Stimulated activated effector memory CD8-positive, alpha-beta T cell treated with anti-CD3 and anti-CD28 coated beads, Interleukin-12 subunit alpha, Interleukin-12 subunit beta, amount 100 ng/mL, for 72 hours (primary cell): ENCODE measurements around the gene BASP1.

ENCODE experiments used
- ATAC-seq: fragments of 150-1000 bp; cut with Tn5 transposase; 2 replicates; pipeline ENCODE4 v1.10.0; 2021
- DNase-seq, 2 donors: peaks; one replicate each; pipeline ENCODE4 v3.0.0; 2021 to 2022; ENCODE audit warnings: low spot score in 2 of 2
- H3K27ac Mint-ChIP-seq: one replicate; pipeline ENCODE4 v1.8.0; 2022; ENCODE audit warnings: mild to moderate bottlenecking, mixed read lengths
- H3K36me3 Mint-ChIP-seq: one replicate; pipeline ENCODE4 v1.8.0; 2022; ENCODE audit warnings: mild to moderate bottlenecking, mixed read lengths
- H3K4me1 Mint-ChIP-seq: one replicate; pipeline ENCODE4 v1.8.0; 2022; ENCODE audit warnings: mixed read lengths
- H3K4me3 Mint-ChIP-seq: one replicate; pipeline ENCODE4 v1.8.0; 2022; ENCODE audit warnings: mild to moderate bottlenecking, mixed read lengths
- H3K9me3 Mint-ChIP-seq: one replicate; pipeline ENCODE4 v1.8.0; 2022; ENCODE audit warnings: mixed read lengths

The BASP1 gene

DNA sequence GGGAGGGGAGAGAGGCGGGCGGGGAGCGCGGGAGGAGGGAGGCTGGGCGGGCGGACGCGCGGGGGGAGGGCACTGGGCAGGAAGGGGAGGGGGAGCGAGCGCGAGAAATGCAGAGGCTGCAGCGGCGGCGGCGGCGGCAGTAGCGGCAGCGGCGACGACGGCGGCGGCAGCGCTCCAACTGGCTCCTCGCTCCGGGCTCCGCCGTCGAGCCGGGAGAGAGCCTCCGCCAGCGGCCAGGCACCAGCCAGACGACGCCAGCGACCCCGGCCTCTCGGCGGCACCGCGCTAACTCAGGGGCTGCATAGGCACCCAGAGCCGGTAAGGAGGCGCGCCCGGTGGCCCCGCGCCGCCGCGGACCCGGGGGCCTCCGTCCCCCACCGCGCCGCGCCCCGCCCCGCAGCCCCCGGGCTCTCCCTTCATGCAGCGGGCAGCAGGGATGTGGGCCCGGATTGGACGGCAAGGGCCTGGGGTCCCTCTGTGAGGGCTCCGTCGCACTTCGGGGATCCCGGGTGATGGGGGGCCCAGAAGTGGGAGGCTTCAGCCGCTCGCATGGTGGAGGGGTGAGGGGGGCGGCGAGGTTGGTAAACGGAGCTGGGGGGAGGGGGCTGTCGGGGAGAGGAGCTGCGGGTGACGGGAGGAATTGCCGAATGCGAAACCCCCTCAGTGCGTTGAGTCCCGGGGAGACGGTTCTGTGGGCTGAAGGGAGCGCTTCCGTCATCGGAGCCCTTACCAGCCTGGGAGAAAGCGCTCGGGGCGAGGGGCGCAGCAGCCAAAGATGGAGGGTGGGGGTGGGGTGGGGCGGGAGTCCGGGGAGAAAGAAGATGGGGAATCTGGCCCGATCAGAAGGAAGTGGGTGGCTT lies at the start of gene BASP1:
BASP1 (plus strand) TSS at position 139 of the 860 bp plus-strand sequence. CDS start 57,586 bp downstream, outside the sequence.
- DNase-seq (no peak), ATAC-seq (no peak)

GRCh38 chr5:17169507-17169906 lies 47.9 kb upstream of the BASP1 start:
- H3K27ac Mint-ChIP-seq, result no peak overlapping the region
- DNase-seq (no peak), ATAC-seq (no peak)
- H3K9me3 Mint-ChIP-seq, result peaks cover 4% of the 10 kb centered on the region
- H3K36me3 Mint-ChIP-seq, result no peaks in the 10 kb centered on the region
- H3K4me3 Mint-ChIP-seq, result no peak overlapping the region
- no peaks in the 10 kb centered on the region for H3K4me1 Mint-ChIP-seq

More for the DNA sequence above, at the start of gene BASP1:
- Mint-ChIP-seq H3K27ac (no peak within 1 kb of the TSS), H3K9me3 (no peaks in the 10 kb centered on the region), H3K4me1 (peaks cover 6% of the 10 kb centered on the region), H3K4me3 (peak within 1 kb of the TSS; percentile 41), H3K36me3 (peaks cover 6% of the 10 kb centered on the region)

- Mint-ChIP-seq H3K27ac (no peak overlapping the region), H3K4me3 (no peak overlapping the region), H3K36me3 (no peaks in the 10 kb centered on the region), H3K9me3 (peaks cover 8% of the 10 kb centered on the region), H3K4me1 (no peaks in the 10 kb centered on the region)
- ATAC-seq, result no peak
- DNase-seq, result no peak
Observed at GRCh38 chr5:17172791-17173190, 44.6 kb upstream of the BASP1 start.

DNA sequence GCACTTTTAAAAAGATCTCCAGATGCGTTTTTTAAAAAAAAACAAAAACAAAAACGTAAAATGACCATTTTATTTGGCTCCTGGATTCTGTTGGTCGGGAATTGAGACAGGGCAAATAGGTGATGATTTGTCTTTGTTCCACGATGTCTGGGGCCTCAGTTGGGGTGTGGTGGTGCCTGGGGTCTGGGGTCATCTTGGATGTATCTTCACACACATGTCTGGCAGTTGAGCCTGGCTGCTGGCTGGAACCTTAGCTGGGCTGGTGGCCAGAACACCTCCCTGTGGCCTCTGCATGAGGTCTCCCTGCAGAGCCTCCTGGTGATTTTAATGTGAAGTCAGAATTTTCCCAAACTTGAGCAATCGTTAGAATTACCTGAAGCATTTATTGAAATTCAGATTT lies 42.5 kb upstream of the BASP1 start:
- H3K36me3 Mint-ChIP-seq, result no peaks in the 10 kb centered on the region
- no peak for ATAC-seq
- peaks cover 13% of the 10 kb centered on the region for H3K9me3 Mint-ChIP-seq
- H3K27ac Mint-ChIP-seq, result no peak overlapping the region
- no peak overlapping the region for H3K4me3 Mint-ChIP-seq
- H3K4me1 Mint-ChIP-seq, result no peaks in the 10 kb centered on the region
- DNase-seq, result no peak

DNA sequence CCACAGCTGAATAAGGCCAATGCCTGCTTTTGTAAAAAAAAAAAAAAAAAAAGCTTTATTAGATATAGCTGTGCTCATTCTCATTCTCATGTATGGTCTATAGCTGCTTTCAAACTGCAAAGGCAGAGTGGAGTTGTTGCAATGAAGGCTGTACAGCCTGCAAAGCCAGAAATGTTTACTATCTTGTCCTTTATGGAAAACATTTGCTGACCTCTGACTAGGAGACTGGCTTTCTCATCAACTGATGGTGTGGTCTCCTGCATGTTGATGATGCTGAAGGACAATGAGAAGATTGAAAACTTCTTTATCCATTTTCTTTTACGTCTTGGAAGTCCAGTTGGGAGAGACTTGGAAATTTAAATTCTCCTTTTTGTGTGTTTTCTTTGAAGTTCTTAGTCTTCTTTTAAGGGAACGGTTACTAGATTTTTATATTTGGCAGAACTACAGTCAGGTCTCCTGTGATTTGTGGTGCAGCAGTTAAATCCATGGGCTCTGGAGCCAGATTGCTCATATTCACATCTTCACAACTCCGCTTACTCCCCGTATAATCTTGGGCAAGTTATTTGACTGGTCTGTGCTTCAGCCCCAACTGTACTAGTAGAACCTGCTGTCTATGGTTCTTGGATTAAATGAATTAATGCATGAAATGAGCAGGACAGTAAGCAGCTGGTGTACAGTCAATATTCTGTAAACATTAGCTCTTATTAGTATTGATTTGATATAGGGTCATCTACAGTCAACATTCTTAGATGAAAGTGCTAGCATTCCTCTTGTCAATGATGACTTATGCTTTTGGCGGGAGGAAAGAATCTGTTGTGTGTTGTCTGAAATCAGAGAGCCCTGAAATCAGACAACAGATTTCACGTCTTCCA lies 39.7 kb upstream of the BASP1 start:
- H3K36me3 Mint-ChIP-seq, result no peaks in the 10 kb centered on the region
- no peak for ATAC-seq
- no peaks in the 10 kb centered on the region for H3K4me1 Mint-ChIP-seq

DNA sequence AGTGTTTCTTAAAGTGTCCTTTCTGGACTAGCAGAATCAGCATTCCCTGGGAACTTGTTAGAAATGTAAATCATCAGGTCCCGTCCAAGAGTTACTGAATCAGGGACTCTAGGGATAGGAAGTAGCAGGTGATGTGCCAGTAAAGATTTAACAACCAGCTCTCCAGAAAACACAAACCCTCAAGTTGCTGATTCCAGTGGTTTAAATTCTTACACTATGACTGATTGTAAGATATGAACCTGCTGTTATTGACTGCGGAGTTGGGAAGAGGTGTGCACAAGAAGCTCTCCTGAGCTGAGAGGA lies 39.1 kb upstream of the BASP1 start:
- no peaks in the 10 kb centered on the region for H3K4me1 Mint-ChIP-seq
- no peak overlapping the region for H3K4me3 Mint-ChIP-seq
- ATAC-seq (no peak), DNase-seq (no peak)
- peaks cover 11% of the 10 kb centered on the region for H3K9me3 Mint-ChIP-seq
- H3K27ac Mint-ChIP-seq, result no peak overlapping the region
- H3K36me3 Mint-ChIP-seq, result no peaks in the 10 kb centered on the region

More for the DNA sequence above, 39.7 kb upstream of the BASP1 start:
- no peak overlapping the region for H3K27ac Mint-ChIP-seq
- no peak for DNase-seq
- H3K4me3 Mint-ChIP-seq, result no peak overlapping the region
- H3K9me3 Mint-ChIP-seq, result peaks cover 11% of the 10 kb centered on the region

DNA sequence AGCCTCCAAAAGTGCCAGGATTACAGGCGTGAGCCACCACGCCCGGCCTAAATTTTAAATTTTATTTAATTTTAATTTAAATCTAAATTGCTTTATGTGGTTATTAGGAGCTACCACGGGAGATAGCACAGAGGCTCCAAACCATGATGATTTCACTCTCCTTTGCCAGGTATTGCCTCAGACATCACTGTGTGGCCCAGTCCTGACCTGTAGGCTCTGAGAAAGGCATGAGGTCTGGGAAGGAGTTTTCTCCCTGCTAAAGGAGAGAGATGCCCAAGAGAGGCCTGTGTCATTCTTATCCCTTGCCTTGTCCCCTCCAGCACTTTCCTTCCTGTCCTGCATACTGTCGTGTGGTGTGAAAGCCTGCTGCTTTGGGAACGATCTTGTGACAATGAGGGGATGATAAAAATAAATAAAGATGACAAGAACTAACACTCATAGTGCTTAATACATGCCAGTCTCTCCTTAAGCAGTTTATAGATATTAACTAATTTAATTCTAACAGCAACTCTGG lies 37.0 kb upstream of the BASP1 start:
- DNase-seq (no peak), ATAC-seq (no peak)
- H3K36me3 Mint-ChIP-seq, result no peaks in the 10 kb centered on the region
- H3K27ac Mint-ChIP-seq, result no peak overlapping the region
- peaks cover 11% of the 10 kb centered on the region for H3K9me3 Mint-ChIP-seq
- no peaks in the 10 kb centered on the region for H3K4me1 Mint-ChIP-seq
- no peak overlapping the region for H3K4me3 Mint-ChIP-seq

DNA sequence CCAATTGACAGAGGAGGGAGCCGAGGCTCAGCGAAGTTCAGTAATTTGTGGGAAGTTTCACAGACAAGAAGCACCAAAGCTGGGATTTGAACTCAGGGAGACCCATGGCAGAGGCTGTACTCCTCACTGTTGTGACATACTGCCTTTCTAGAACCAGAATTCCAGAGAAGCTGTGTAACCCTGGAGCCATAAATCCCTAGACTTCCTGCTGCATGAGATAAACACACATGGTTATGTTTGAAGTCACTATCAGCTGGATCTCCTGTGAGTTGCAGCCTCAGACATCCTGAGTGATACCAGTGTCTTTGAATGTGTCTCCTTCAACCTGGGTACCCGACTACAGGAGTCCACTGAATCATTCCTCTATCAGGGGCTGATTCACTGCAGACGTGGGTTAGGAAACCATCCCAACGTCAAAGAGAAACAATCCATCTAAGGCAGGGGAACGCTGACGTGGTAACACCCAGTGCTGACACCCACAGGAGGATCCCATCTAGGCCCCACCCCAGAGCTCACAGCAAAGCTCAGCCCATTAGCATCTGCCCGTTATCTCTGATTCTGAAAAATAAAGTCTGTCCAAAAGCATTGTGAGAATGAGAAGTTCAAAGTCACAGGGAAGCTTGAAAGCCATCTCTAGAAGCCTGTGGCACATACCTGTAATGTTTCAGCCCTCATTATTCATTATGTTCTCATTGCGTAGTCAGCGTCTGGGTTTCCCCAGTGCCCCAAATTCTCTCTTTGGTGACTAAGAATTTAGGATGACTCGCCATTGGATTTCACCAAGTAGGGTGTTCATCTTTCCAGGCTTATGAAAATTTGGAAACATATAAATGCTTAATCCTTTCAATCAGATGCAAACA lies 36.3 kb upstream of the BASP1 start:
- H3K9me3 Mint-ChIP-seq, result peaks cover 11% of the 10 kb centered on the region
- H3K36me3 Mint-ChIP-seq, result no peaks in the 10 kb centered on the region
- H3K4me3 Mint-ChIP-seq, result no peak overlapping the region
- H3K4me1 Mint-ChIP-seq, result no peaks in the 10 kb centered on the region
- no peak for DNase-seq
- no peak overlapping the region for H3K27ac Mint-ChIP-seq
- peak; percentile 13 for ATAC-seq

GRCh38 chr5:17182494-17182893 lies 34.9 kb upstream of the BASP1 start:
- no peak overlapping the region for H3K27ac Mint-ChIP-seq
- H3K36me3 Mint-ChIP-seq, result no peaks in the 10 kb centered on the region
- no peaks in the 10 kb centered on the region for H3K4me1 Mint-ChIP-seq
- H3K9me3 Mint-ChIP-seq, result peaks cover 7% of the 10 kb centered on the region
- DNase-seq (no peak), ATAC-seq (no peak)
- no peak overlapping the region for H3K4me3 Mint-ChIP-seq

DNA sequence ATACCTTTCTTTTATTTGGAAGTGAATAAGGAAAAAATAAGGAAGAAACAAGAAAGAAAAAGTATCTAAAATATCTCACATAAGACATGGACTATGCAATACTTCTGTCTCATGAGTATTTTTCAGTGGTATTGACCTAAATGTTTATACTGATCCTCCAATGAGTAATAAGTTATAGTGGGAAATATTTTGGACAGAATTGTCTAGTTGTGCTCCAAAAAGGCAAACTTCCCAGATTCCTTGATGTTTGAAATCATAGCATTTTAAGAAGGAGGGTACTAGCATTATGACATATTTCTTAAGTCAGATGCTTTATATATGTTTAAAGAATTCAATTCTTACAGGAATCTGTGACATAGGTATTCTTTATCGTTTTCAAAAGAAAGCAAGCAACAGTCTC lies 34.5 kb upstream of the BASP1 start:
- no peak overlapping the region for H3K4me3 Mint-ChIP-seq
- H3K9me3 Mint-ChIP-seq, result peaks cover 7% of the 10 kb centered on the region
- H3K36me3 Mint-ChIP-seq, result no peaks in the 10 kb centered on the region
- no peak overlapping the region for H3K27ac Mint-ChIP-seq
- ATAC-seq (no peak), DNase-seq (no peak)
- H3K4me1 Mint-ChIP-seq, result no peaks in the 10 kb centered on the region

GRCh38 chr5:17183831-17184230 lies 33.6 kb upstream of the BASP1 start:
- no peak overlapping the region for H3K4me3 Mint-ChIP-seq
- H3K9me3 Mint-ChIP-seq, result peaks cover 7% of the 10 kb centered on the region
- DNase-seq (no peak), ATAC-seq (no peak)
- H3K4me1 Mint-ChIP-seq, result no peaks in the 10 kb centered on the region
- H3K27ac Mint-ChIP-seq, result no peak overlapping the region
- H3K36me3 Mint-ChIP-seq, result no peaks in the 10 kb centered on the region

DNA sequence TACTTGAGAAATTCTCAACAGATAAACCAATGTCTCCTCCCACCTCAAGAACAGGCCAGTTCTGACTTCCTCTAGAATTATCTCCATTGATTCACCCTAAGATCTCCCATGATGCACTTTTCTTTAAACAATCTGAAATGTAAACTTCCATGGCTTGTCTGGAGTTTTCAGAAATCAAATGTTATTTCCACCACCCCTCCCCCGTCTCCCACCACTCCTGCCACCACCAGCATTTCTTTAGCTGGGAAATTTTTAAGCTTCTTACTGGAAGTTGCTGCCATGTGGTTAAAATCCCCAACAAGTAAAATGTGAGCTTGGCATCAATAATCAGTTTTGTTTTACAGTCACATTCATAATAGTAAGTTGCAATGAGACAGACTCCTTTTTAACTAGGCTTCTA lies 32.8 kb upstream of the BASP1 start:
- Mint-ChIP-seq H3K36me3 (no peaks in the 10 kb centered on the region), H3K4me1 (no peaks in the 10 kb centered on the region), H3K9me3 (peaks cover 4% of the 10 kb centered on the region), H3K27ac (no peak overlapping the region), H3K4me3 (no peak overlapping the region)
- no peak for DNase-seq
- no peak for ATAC-seq

GRCh38 chr5:17185349-17185748 lies 32.1 kb upstream of the BASP1 start:
- Mint-ChIP-seq H3K4me1 (no peaks in the 10 kb centered on the region), H3K27ac (no peak overlapping the region), H3K9me3 (peaks cover 2% of the 10 kb centered on the region), H3K36me3 (no peaks in the 10 kb centered on the region), H3K4me3 (no peak overlapping the region)
- ATAC-seq (no peak), DNase-seq (no peak)

DNA sequence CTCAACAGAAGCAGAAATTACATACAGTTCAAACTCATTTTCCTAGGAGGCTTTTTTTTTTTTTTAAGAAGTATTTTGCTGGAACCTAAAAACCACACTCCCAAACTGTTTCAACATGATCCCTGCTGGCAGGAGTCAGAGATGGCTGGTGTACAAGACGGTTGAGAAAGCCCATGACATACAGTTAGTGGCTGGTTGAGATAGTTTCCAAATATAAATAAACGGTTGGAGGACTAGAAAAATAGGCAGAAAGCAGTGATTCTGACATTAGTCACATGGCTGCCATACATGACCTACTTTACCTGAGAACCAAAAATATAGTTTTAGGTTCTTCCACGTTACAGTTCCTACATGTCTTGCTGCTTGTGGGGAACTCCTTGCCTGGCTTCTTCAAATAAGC lies 31.7 kb upstream of the BASP1 start:
- Mint-ChIP-seq H3K4me1 (no peaks in the 10 kb centered on the region), H3K27ac (no peak overlapping the region), H3K9me3 (peaks cover 2% of the 10 kb centered on the region), H3K4me3 (no peak overlapping the region), H3K36me3 (no peaks in the 10 kb centered on the region)
- DNase-seq, result no peak
- ATAC-seq, result no peak

DNA sequence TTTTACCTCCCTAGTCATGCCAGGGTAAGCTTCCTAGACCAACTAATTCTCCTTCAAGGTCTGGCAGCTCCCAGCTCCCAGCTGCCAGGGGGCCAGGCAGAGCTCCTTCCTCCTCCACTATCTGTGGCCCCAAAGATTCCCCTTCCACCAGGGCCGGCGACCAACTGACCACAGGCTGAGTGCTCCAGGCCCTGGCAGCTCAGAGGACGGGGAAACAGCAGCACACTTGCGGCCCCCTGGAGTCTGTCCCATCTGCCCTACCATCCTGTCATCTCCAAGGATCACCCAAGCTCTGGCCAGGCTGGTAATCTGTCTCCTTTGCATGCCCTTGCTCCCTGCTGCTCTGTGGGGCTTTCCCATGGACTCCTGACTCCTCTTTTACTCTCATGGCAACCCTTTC lies 31.2 kb upstream of the BASP1 start:
- DNase-seq, result no peak
- no peaks in the 10 kb centered on the region for H3K36me3 Mint-ChIP-seq
- peaks cover 2% of the 10 kb centered on the region for H3K9me3 Mint-ChIP-seq
- H3K27ac Mint-ChIP-seq, result no peak overlapping the region
- no peaks in the 10 kb centered on the region for H3K4me1 Mint-ChIP-seq
- no peak for ATAC-seq
- no peak overlapping the region for H3K4me3 Mint-ChIP-seq
